ENCODE data around the gene GSAP.
"Not testable (repeated sequence)": the region's sequence is repeated elsewhere in the genome, so short reads cannot be mapped to it uniquely, and the experiment has no call there.

The GSAP gene

GRCh38 chr7:77415823-77416620 is at the start of gene GSAP:
TSS of gene GSAP (minus strand) at chr7:77416349. CDS start at chr7:77416321, 28 bp downstream.
- DNase-seq = peak; percentile 35

GRCh38 chr7:77465256-77465655 is 49.1 kb upstream of the GSAP start:
- no peak for DNase-seq

DNA sequence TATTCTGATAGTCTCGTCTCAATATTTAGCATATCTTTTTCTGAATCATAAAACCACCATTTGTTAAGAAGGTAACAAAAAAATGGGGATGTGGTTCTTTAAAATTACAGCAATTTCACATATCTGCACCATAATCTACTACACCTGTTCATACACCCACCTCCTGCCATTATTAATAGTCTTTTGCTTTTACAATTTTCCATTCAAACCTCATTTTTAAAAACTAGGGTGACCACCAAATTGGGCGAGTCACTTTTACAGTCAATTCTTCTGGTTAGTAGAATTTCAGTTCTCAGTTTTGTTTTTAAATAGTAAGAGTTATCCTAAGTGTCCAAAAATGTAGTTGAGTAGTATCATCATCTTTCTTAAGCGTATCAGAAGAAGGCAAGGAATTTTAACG is 48.4 kb upstream of the GSAP start:
- DNase-seq = no peak

GRCh38 chr7:77463632-77464031 is 47.5 kb upstream of the GSAP start:
- not testable (repeated sequence) for DNase-seq

DNA sequence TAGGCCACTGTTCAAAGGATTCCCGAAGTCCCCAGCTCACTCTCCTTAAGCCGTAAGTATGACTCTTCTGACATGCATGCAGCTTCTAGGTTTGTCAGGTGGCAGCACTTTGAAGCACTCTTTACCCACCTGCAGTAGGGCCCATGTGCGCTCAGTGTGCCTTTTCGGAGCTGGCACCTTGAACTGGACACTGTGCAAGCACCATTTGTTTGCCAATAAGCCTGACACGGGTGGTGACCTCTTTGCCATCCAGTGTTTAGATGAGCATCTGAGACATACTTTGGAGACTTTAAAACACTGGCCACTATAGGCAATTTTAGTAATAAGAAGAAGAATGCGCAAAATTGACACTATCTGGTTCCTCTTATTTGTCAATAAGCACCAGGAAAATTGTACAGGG is 45.7 kb upstream of the GSAP start:
- DNase-seq = no peak

DNA sequence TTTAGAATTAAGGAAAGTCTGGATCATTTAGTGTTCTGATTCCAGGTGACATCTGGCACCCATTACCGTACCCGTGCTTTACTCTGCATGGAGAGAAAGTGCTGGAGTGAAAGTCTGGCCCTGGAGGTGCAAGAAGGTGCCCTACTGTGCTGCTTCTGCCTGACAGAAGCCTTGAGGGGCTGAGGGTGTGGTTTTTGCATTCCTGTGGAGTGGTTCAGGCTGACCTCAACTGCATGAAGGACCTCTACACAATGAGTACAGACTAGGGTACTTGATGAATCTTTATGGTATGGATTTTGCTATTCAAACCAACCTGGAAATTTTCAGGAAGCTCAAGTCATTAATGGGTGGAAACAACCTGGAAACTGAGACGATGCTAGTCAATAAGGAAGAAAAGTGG is 45.1 kb upstream of the GSAP start:
- DNase-seq = no peak

GRCh38 chr7:77460057-77460486 is 43.9 kb upstream of the GSAP start:
- DNase-seq = no peak

GRCh38 chr7:77459311-77459726 is 43.2 kb upstream of the GSAP start:
- DNase-seq = no peak

- DNase-seq = no peak
Observed at GRCh38 chr7:77458786-77459185, 42.6 kb upstream of the GSAP start.

- DNase-seq = no peak
Observed at GRCh38 chr7:77457779-77458178, 41.6 kb upstream of the GSAP start.

DNA sequence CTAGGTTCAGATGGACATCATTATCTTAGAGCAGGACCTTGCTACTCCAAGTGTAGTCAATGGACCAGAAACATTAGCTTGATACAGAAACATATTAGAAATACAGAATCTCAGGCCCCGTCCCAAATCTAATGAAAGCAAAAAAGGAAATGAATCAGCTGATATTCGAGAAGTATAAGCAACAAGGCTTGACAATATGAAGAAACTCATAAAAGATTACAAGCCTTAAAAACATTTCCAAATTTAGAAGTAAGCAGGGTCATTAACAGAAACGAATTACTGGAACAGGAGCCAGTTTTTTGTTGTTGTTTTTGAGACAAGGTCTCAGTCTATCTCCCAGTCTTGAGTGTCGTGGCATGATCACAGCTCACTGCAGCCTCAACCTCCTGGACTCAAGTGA is 40.5 kb upstream of the GSAP start:
- DNase-seq = no peak

- no peak for DNase-seq
Observed at GRCh38 chr7:77455321-77455720, 39.2 kb upstream of the GSAP start.

GRCh38 chr7:77454802-77455201 is 38.7 kb upstream of the GSAP start:
- no peak for DNase-seq

DNA sequence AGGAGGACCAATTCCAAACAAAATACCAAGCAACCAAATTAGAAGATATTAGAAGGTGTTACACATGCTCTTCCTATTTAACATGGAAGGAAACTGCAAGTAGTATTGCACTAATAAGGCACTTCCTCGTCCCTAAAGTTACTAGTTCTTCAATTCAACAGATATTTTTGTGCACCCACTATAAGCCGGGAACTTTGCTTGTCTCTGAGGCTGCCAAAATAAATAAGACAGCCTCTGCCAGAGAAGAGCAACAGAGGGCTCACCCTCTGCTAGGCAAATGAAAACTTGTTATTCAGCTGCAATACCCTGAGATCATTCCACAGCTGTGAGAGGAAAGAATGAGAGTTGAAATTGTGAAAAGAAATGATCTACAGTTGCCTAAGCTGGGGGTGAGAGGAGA is 37.4 kb upstream of the GSAP start:
- DNase-seq = no peak

DNA sequence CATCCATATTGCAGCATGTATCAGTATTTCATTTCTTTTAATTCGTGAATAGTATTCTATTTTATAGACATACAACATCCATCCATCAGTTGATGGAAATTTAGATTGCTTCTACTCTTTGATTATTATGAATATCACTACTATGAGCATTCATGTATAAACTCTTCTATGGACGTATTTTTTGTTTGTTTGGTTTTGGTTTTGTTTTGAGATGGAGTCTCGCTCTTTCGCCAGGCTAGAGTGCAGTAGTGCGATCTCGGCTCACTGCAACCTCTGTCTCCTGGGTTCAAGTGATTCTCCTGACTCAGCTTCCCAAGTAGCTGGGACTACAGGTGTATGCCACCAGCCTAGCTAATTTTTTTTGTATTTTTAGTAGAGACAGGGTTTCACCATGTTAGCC is 35.8 kb upstream of the GSAP start:
- not testable (repeated sequence) for DNase-seq

DNA sequence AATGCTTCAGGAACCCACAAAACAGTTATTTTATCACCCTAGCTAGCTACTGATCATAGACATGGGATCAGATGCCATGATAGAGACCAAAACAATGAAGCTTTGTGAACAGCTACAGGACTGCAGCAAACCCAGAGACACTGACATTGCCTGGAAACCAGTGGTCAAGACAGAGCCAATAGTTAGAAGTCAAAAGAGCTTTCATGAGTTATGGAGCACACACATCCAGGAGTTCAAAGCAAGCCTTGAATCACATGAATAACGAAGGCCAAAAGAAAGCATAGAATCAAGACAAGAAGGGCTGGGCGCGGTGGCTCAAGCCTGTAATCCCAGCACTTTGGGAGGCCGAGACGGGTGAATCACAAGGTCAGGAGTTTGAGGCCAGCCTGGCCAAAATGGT is 34.5 kb upstream of the GSAP start:
- no peak for DNase-seq

- no peak for DNase-seq
Observed at GRCh38 chr7:77450054-77450453, 33.9 kb upstream of the GSAP start.

DNA sequence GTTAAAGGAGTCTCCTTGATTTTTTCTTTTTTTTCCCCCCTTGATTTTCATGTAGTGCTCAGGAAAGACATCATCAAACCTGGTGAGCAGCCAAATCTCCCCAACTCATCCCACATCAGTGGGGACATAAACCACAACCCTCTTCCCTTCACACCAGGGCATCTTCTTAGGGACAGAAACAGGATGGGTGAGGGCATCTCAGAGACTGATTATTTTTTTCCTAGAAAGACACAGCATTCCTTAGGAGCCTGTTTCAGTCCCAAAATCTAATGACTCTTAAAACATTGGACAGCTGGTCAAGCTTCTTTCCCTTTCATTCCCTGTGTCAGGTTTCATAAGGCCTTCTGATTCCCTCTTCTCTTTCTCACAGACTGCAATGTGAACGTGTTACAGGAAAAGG is 31.5 kb upstream of the GSAP start:
- DNase-seq = no peak

GRCh38 chr7:77444123-77444522 is 28.0 kb upstream of the GSAP start:
- DNase-seq = no peak

DNA sequence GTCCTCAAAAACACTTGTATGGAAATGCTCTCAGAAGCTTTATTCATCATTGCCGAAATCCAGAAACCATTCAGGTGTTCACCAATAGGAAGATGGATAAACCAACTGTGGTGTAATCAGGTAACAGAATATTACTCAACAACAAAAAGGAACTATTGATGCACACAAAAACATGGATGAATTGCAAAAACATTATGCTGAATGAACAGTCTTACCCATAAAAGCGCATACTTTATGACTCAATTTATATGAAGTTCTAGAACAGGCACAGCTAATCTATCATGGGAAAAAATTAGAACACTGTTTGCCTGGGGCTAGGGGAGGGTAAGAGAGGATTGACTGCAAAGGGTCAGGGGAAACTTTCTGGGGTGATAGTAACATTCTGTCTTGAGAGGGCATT is 26.9 kb upstream of the GSAP start:
- no peak for DNase-seq

- no peak for DNase-seq
Observed at GRCh38 chr7:77442636-77443035, 26.5 kb upstream of the GSAP start.

DNA sequence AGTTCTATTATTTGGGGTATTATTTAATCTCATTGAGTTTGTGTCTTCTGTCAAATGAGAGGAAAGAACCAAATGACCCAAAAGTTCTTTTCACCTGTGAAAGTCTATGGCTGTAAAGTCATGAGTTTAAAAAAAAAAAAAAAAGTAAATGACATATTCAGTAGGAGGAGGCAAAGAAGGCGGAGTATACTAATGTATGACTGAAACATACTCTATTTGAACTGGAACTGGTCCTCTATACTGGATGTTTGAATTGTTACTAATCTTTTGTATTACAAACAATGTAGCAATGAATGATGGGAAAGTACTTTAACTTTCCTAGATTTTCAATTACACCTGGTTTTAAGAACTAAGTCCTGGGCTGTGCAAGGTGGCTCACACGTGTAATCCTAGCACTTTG is 24.9 kb upstream of the GSAP start:
- no peak for DNase-seq

DNA sequence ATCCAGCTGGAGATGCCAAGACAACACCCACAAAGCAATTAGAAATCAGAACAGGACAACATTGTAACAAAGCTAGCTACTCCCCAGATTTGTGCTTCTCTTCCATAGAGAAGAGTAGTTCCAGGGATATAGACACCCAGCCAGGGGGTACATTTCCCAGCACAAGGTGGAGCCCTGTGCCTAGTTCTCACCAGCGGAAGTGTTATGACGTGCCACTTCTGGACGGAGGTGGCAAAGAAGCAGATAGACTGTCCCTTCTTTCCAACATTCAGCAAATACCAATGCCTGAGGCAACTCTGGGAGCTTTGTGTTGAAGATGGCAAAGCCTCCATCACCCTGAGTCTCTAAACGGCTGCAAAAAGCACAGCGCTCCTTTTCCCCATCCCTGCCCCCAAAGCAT is 23.4 kb upstream of the GSAP start:
- DNase-seq = no peak

- no peak for DNase-seq
Observed at GRCh38 chr7:77438131-77438530, 22.0 kb upstream of the GSAP start.

- no peak for DNase-seq
Observed at GRCh38 chr7:77434570-77435275, 18.6 kb upstream of the GSAP start.

Data from activated T-cell treated with anti-CD3 and anti-CD28 coated beads for 4 hours (primary cell).